BJ (cell line): ENCODE results near the gene C5. TPM values are rescaled to one million over a fixed set of nuclear protein-coding genes. Genes with fewer than 3 reads are reported as not detected.

ENCODE experiments used
- CTCF ChIA-PET: fragments of 350-600 bp; formaldehyde crosslinking; extraction: SDS; loops from one replicate; lab custom pipeline; 2021; ENCODE audit warnings: antibody characterized with exemption, inconsistent platforms; lab: Yijun Ruan, JAX
- POLR2A ChIA-PET: fragments of 300-600 bp; sonication (Branson Sonifier 250); formaldehyde crosslinking; extraction: SDS; loops from one replicate; lab custom pipeline; 2021; ENCODE audit warnings: antibody characterized with exemption; lab: Charles Lee
- DNase-seq: peaks from one replicate; pipeline ENCODE4 v3.0.0-alpha.2; 2011; ENCODE audit warnings: low read depth
- H3K27me3 ChIP-seq: 2 replicates; pipeline ENCODE4 v1.6.0; 2011; ENCODE audit warnings: low read length; ENCODE audit not compliant: control insufficient read depth, insufficient read depth
- H3K36me3 ChIP-seq: 2 replicates; pipeline ENCODE4 v1.5.1; 2011; ENCODE audit warnings: low read length; ENCODE audit not compliant: control insufficient read depth, insufficient read depth
- H3K4me3 ChIP-seq: 2 replicates; pipeline ENCODE4 v1.5.1; 2011; ENCODE audit warnings: low read depth, mild to moderate bottlenecking, control low read depth, low read length
- polyA plus RNA-seq: library from polyadenylated mRNA; depleted of rRNA; stranded (reverse); fragments of >200 nt; gene quantifications from 2 replicates; pipeline ENCODE4 v1.2.3, GENCODE V29; 2011
- TF ChIP-seq, protein P1 (sequence below): IDR thresholded peaks from 2 replicates; pipeline ENCODE4 v1.5.1; 2011; ENCODE audit warnings: low read depth, mild to moderate bottlenecking, control low read depth, inconsistent platforms, low read length, moderate library complexity; ENCODE audit not compliant: insufficient read depth

C5 gene
- polyA plus RNA-seq, 1 experiment = 1.4 TPM

GRCh38 chr9:120970244-120970643, 79.8 kb downstream of the C5 start:
- DNase-seq = no peak
- TF ChIP-seq, protein P1, sequence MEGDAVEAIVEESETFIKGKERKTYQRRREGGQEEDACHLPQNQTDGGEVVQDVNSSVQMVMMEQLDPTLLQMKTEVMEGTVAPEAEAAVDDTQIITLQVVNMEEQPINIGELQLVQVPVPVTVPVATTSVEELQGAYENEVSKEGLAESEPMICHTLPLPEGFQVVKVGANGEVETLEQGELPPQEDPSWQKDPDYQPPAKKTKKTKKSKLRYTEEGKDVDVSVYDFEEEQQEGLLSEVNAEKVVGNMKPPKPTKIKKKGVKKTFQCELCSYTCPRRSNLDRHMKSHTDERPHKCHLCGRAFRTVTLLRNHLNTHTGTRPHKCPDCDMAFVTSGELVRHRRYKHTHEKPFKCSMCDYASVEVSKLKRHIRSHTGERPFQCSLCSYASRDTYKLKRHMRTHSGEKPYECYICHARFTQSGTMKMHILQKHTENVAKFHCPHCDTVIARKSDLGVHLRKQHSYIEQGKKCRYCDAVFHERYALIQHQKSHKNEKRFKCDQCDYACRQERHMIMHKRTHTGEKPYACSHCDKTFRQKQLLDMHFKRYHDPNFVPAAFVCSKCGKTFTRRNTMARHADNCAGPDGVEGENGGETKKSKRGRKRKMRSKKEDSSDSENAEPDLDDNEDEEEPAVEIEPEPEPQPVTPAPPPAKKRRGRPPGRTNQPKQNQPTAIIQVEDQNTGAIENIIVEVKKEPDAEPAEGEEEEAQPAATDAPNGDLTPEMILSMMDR = no peak
- Histone ChIP-seq H3K36me3 (no peaks in the 10 kb centered on the region), H3K4me3 (no peak overlapping the region), H3K27me3 (no peaks in the 10 kb centered on the region)
- ChIA-PET CTCF (interaction anchor here (1.8 kb wide), 1 partner anchor 11 kb away, joined by 10 read pairs; no protein-coding TSS in a partner anchor), POLR2A (no interaction called here)

- CTCF ChIA-PET = interaction anchor here (1.1 kb wide), 1 partner anchor 15 kb away, joined by 9 read pairs; no protein-coding TSS in a partner anchor
- DNase-seq = no peak
- H3K4me3 ChIP-seq = no peak overlapping the region
- H3K27me3 ChIP-seq = no peaks in the 10 kb centered on the region
- H3K36me3 ChIP-seq = no peaks in the 10 kb centered on the region
- TF ChIP-seq, protein P1 = no peak
- POLR2A ChIA-PET = no interaction called here
Observed at GRCh38 chr9:120966013-120966369, 84.1 kb downstream of the C5 start.

GRCh38 chr9:120965344-120966012, 84.6 kb downstream of the C5 start:
- no peaks in the 10 kb centered on the region for H3K36me3 ChIP-seq
- DNase-seq = no peak
- POLR2A ChIA-PET = no interaction called here

DNA sequence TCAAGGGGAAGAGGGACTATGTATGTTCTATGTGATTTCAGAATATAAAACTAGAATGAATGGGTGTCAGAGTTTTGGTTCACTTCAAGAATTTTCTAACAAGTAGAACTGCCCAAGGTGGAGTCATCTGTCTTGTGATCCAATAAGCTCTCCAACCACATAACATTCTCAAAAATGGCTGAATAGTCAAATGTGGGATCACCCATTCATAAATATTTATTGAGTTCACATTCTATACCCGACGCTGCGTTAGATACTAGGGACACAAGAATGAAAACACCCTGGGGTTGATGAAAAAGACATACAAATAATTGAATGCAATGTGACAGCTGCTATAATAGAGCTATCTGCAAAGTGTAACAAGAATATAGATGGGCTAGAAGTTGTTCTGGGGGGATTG, 88.1 kb downstream of the C5 start:
- Histone ChIP-seq H3K36me3 (no peaks in the 10 kb centered on the region), H3K4me3 (no peak overlapping the region), H3K27me3 (no peaks in the 10 kb centered on the region)
- no peak for DNase-seq
- TF ChIP-seq, protein P1 = no peak
- ChIA-PET POLR2A (no interaction called here), CTCF (interaction anchor here (0.6 to 1.6 kb wide), 2 partner anchors 99 to 101 kb away, joined by 3 to 4 read pairs; no protein-coding TSS in a partner anchor)

More at GRCh38 chr9:120965344-120966012, 84.6 kb downstream of the C5 start:
- Histone ChIP-seq H3K27me3 (no peaks in the 10 kb centered on the region), H3K4me3 (no peak overlapping the region)
- CTCF ChIA-PET = interaction anchor here (1.0 to 2.3 kb wide), 2 partner anchors 16 to 210 kb away, joined by 4 to 12 read pairs; no protein-coding TSS in a partner anchor
- TF ChIP-seq, protein P1 = no peak

DNA sequence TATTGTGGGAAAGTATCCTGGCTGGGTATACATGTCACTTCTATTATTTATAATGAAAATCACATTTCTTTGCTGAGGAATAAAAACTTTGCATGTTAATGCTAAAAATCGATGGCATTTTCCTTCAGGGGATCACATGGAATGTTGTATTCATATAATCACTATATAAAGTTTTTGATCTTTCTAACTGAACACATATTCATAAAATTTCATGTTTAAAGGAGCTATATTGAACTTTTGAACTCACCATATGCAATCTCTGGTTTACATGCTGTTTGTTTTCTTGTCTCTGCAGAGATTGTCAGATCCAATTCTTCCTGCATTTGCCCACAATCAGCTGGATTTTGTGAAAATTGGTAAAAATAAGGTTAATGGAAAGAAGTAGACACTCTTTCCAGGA, 90.1 kb downstream of the C5 start:
- no peak for DNase-seq
- Histone ChIP-seq H3K4me3 (no peak overlapping the region), H3K36me3 (no peaks in the 10 kb centered on the region), H3K27me3 (no peaks in the 10 kb centered on the region)
- CTCF ChIA-PET = interaction anchor here (1.0 to 1.6 kb wide), 2 partner anchors 14 to 112 kb away, joined by 3 to 4 read pairs; no protein-coding TSS in a partner anchor
- POLR2A ChIA-PET = no interaction called here
- TF ChIP-seq, protein P1 = no peak
